PC-3 (cell line): Measurements from ENCODE around the gene MPPED2.

ENCODE experiments used
- CTCF ChIP-seq: fragments of 300-600 bp; sonication (generic); conservative IDR thresholded peaks from 2 replicates; pipeline ENCODE4 v1.5.1; 2017; ENCODE audit warnings: antibody characterized with exemption, low read depth, mild to moderate bottlenecking, low read length
- EZH2 ChIP-seq: fragments of 300-600 bp; sonication (generic); IDR thresholded peaks from one replicate; pipeline ENCODE4 v1.6.1; 2017; ENCODE audit warnings: antibody characterized with exemption, mild to moderate bottlenecking, low read length; ENCODE audit not compliant: unreplicated experiment
- EZH2phosphoT487 ChIP-seq: fragments of 300-600 bp; sonication (generic); IDR thresholded peaks from 2 replicates; pipeline ENCODE4 v1.6.1; 2018; ENCODE audit warnings: mild to moderate bottlenecking, antibody characterized with exemption, low read length, borderline replicate concordance

- TF ChIP-seq EZH2 (no peak), CTCF (no peak), EZH2phosphoT487 (no peak)
Observed at GRCh38 chr11:30511408-30511807, 74.7 kb downstream of the MPPED2 start.
